ENCODE data around the gene MPP2.

DNA sequence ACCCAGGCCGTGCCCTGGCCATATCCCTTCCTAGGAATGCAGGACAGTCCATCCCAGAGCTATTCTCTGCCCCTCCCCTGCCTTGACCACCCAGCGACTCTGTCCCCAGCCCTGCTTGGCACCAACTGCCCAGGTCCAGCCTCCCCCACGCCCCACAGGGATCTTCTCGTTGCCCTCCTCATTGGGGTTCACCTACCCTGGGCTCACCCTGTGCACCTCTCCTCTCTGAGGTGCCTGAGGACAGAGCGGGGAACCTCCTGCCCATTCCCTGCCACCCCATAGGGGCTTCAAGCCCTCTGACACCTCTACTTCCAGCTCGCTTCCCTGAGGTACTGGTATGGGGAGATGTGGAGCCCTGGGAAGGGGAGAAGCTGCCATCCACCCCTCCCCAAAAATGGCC is 6.2 kb upstream of the MPP2 start:
- TF ChIP-seq POLR2AphosphoS5 (IDR thresholded peaks at IDR 0.05) (no peak), POLR2A (IDR thresholded peaks at IDR 0.05) (no peak)
- TF ChIP-seq, protein P1, sequence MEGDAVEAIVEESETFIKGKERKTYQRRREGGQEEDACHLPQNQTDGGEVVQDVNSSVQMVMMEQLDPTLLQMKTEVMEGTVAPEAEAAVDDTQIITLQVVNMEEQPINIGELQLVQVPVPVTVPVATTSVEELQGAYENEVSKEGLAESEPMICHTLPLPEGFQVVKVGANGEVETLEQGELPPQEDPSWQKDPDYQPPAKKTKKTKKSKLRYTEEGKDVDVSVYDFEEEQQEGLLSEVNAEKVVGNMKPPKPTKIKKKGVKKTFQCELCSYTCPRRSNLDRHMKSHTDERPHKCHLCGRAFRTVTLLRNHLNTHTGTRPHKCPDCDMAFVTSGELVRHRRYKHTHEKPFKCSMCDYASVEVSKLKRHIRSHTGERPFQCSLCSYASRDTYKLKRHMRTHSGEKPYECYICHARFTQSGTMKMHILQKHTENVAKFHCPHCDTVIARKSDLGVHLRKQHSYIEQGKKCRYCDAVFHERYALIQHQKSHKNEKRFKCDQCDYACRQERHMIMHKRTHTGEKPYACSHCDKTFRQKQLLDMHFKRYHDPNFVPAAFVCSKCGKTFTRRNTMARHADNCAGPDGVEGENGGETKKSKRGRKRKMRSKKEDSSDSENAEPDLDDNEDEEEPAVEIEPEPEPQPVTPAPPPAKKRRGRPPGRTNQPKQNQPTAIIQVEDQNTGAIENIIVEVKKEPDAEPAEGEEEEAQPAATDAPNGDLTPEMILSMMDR (IDR thresholded peaks at IDR 0.05) = no peak
